ENCODE results near the gene PACRGL.

DNA sequence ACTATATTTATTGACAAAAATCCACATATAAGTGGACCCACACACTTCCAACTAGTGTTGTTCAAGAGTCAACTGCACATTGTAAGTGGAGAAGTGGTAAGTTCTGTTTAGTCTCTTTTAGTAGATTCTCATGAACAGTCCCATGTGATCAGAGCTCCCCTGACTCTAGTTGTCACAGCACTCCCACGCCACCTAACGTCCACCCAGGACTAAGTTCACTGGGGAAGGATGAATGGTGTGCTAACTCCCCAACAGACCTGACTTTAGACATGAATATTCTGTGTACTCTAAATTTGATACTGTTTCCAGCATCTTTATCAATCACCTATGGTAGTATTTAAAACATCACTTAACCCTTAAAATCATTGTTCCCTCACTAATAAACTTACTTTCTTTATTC lies 59.8 kb downstream of the PACRGL start:
- TF ChIP-seq YY1 (IDR thresholded peaks at IDR 0.05; ENCODE audit: insufficient read depth, insufficient read length): no peak
- TF ChIP-seq SUZ12 (IDR thresholded peaks at IDR 0.05; ENCODE audit: extremely low read depth, insufficient read depth, insufficient read length): no peak
- no peak for TF ChIP-seq ZNF274 (IDR thresholded peaks at IDR 0.05; ENCODE audit: low read depth, low read length)

All from NT2/D1 (cell line).